Activated CD4-positive, alpha-beta T cell treated with anti-CD3 and anti-CD28 coated beads, Interleukin-2, Interleukin-6, amounts not matched to agents 100 ng/mL and 50 ng/mL, durations not matched to agents 16 hours and 8 hours (primary cell): ENCODE results near the gene COL28A1.

Experiments
- DNase-seq: peaks from one replicate; pipeline ENCODE4 v3.0.0-alpha.2; 2020

The COL28A1 gene

GRCh38 chr7:7323352-7323751, 212.3 kb downstream of the COL28A1 start:
- DNase-seq, result no peak

GRCh38 chr7:7321681-7322080, 214.0 kb downstream of the COL28A1 start:
- no peak for DNase-seq

GRCh38 chr7:7318601-7319000, 217.1 kb downstream of the COL28A1 start:
- no peak for DNase-seq

GRCh38 chr7:7317850-7318249, 217.8 kb downstream of the COL28A1 start:
- DNase-seq, result no peak

- DNase-seq, result no peak
Measured at GRCh38 chr7:7315851-7316250, 219.8 kb downstream of the COL28A1 start.

- no peak for DNase-seq
Measured at GRCh38 chr7:7312323-7312722, 223.3 kb downstream of the COL28A1 start.

GRCh38 chr7:7311001-7311400, 224.7 kb downstream of the COL28A1 start:
- no peak for DNase-seq

- DNase-seq, result no peak
Measured at GRCh38 chr7:7309203-7309602, 226.5 kb downstream of the COL28A1 start.
